Activated CD4-positive, alpha-beta T cell treated with anti-CD3 and anti-CD28 coated beads, Interleukin-2, amount 50 U/mL, for 4 hours (primary cell): Measurements from ENCODE around the gene ARFGEF3.
"Not testable (repeated sequence)": the region's sequence is repeated elsewhere in the genome, so short reads cannot be mapped to it uniquely, and the experiment has no call there.

ENCODE experiments used
- DNase-seq, 2 experiments: peaks; one replicate each; pipeline ENCODE4 v3.0.0-alpha.2; 2020

Gene ARFGEF3

DNA sequence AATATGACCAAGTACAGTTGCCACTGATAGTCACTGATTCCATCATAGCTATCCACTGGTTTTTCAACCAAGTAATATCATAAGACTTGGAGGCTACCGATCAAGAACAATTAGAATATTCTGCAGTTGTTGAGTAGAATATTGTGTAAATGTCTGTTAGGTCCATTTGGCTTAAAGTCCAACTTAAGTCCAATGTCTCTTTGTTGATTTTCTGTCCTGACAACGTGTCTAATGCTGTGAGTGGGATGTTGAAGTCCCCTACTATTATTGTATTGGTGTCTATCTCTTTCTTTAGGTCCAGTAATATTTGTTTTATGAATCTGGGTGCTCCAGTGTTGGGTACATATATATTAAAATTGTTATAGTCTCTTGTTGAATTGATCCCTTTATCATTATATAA lies 13.9 kb downstream of the ARFGEF3 start:
- no peak for DNase-seq

DNA sequence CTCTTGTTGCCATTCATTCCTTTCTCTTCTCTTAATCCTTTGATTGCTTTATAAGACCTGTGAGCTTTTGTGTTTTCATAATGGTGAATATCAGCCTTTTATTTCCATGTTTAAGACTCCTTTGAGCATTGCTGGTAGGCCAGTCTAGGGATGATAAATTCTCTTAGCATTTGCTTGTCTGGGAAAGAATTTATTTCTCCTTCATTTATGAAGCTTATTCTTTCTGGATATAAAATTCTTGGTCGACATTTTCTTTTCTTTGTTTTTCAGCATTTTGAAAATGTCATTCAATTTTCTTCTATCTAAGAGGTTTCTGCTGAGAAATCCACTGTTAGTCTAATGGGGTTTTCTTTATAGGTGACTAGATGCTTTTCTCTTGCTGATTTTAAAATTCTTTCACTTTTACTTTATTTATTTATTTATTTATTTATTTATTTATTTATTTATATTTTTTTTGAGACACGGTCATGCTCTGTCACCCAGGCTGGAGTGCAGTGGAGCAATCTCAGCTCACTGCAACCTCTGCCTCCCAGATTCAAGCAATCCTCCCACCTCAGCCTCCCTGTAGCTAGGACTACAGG lies 15.0 kb downstream of the ARFGEF3 start:
- DNase-seq: no peak

DNA sequence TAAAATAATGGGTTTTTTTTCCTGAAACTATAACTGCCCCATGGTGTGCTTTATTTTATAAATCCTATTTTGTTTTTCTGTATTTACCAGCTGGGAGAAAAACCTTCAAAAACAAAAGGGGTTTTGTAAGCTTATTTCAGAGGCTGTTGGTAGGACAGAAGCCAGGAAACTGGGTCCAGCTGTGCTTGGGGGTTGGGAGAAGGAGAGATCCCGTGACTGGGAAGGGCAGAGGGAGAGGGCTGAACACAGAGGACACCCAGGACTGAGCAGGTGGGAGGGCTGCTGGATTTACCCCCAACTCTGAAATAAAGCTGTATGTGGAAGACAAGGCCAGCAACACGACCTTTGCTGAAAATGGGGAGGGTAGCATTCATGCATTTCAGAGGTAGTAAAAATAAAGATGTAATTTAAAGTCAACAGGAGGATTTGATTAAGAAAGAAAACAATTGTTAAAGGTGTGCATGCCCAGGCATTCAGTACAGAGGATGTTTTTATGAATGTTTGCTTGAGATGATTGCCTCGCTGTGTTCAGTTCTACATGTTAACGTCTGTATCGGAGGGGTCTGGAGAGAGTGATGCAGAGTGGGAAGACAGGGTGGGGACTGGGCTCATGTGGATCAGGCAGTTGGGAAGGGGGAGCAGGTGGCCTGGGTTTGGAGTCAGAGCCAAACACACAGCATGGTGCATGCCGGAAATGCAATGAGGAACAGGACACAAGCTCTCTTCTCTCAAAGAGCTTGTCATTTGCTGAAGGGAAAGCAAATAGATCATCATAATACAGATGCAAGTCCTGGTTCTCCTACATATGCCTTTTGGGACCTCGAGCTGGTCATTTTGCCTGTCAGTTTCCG lies 21.4 kb downstream of the ARFGEF3 start:
- no peak for DNase-seq

DNA sequence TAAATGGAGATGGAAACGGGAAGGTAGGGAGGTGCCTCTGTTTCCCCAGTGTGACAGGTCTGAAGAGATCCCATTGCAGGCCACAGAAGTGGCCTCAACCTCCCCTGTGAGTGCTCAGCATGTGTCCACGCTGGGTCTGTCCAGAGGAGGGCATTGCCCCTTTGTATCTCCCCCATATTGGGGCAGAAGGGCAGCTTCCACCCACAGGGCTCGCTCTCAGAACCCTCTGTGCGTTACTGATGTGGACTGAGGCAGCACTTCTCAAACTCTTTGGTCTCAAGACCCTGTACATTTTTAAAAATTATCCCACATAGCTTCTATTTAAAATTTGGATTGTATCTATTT lies 22.0 kb downstream of the ARFGEF3 start:
- DNase-seq: no peak

DNA sequence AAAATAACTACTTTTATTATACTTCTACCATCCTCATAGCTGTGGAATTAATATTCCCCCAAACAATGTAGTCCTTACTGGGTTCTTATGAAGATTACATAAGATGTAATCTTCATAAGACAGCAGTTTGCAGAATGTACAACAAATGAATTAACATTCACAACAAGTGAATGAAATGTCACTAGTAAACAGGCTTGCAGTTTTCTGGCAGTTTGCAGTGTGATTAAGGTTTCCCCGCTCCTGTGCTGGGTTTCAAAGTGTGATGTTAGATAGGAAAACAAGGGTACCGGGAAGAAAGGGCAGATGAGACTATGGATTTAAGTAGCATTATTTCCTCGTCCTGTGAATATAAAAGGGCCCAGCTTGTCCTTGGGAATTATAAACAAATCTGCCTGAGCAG lies 22.5 kb downstream of the ARFGEF3 start:
- DNase-seq: no peak

DNA sequence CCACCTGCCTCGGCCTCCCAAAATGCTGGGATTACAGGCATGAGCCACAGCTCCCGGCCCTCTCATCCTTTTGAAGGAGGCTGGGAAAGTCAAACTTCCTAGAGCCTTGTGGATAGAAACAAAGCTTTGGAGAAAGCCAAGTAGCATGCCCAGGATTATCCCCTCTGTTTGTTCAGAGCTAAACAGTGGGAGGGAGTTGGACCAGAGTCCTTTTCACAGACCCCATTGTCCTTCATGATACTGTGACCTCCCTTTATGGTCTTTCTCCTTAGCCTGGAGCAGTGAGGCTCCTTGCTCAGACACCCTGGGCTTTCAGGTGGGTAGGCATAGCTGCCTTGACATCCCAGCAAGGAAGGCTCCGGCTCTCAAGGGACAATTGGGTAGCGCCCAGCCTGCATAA lies 25.4 kb downstream of the ARFGEF3 start:
- no peak for DNase-seq

DNA sequence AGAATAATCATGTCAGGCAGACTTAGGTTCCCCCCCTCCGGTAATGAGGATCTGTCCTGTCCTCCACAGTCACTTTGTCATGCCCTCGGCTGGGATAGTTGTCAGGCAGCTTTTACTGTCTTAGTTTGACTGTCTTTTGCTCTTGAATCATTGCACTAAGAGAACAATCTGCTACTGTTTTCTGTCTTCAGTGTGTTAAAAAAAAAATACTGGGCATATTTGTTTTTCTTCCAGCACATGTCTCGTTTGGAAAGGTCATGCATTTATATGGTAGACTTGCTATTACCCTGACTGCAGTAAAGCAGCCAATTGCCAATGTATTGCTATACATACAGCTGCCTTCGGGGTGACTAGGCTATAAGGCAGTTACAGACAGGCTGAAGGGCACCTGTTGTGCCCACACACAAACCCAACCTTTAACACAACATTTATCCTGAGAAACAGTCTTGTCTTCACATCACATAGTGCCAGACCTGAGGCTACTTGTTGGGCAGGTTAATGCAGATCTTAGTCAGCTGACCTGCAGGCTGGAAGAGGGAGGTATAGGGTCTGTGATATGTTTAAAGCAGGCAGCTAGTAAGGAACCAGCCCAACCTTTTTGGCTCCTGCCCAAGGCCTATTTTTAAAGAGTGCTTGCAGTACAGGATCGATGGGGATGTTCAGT lies 26.7 kb downstream of the ARFGEF3 start:
- no peak for DNase-seq

DNA sequence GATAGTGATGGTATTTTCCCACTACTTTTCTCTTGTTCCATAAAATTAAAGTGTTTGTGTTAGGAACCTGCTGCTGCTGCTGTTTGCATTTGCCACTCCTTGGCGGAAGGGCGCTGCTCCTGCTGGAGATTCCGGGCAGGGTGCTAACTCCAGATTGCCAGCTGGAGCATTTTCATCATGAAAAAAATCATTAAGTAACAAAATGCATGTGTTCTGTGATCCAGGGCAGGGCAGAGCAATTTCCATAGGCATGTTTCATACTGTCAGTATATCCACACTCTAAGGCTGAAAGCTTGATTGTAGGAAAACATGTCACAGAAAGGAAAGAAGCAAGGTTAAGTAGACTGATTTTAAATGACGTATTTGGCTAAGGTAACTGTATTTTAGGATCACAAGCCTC lies 32.5 kb downstream of the ARFGEF3 start:
- DNase-seq: no peak

DNA sequence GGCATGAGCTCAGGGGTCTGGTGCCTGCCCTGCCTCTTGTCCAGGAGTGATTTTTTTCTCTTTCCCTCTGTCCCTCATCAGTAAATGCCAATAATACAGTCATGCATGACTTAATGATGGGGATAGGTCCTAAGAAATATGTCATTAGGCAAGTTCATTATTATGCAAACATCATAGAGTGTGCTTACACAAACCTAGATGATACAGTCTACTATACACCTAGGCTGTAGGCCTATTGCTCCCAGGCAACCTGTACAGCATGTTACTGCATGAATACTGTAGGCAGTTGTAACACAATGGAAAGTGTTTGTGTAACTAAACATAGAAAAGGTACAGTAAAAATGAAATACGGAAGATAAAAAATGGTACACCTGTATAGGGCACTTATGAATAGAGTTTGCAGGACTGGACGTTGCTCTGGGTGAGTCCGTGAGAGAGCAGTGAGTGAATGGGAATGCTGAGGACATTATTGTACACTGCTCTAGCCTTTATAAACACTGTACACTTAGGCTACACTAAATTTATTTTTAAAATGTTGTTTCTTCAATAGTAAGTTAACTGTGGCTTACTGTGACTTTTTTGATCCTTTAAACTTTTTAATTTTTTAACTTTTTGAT lies 34.5 kb downstream of the ARFGEF3 start:
- no peak for DNase-seq

DNA sequence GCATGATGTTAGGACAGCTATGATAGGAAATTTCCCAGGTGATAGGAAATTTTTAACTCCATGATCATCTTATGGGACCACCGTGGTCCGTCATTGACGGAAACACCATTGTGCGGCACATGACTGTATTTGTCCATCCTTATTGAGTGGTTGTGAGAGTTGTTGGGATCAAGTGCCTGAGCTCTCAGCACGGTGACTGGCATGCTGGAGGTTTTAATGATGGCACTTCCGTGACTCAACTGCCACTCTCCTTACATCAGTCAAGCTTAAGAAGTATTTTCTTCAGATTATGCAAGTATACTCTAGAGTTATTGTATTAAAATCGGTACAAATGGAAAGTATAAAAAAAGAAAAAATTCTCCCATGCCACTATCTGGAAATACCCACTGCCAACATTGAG lies 35.8 kb downstream of the ARFGEF3 start:
- no peak for DNase-seq

DNA sequence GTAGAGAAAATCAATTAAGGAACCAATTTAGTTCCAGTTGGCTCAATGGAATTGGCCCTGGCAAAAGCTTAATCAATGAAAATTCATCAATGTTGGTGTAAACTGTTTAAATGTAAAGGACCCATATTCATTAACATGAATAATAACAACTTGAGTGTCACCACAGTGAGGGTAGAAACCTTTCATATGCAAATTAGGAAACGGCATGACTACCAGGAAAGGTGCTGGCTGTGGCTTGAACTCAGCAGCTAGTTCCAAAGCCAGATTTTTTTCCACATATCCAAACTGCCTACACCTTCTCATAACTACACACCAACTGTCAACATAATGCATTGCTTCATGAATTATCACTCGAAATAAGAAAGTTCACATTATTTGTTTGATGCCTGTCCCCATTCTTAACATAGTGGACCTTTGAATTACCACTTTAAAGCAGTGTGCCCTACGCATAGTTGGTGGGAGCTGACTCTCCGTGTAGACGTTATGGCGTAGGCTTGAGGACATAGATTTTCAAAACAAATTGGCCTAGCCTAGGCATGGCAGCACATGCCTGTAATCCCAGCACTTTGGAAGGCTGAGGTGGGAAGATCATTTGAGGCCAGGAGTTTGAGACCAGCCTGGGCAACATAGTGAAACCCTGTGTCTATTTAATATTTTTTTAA lies 36.8 kb downstream of the ARFGEF3 start:
- no peak for DNase-seq

DNA sequence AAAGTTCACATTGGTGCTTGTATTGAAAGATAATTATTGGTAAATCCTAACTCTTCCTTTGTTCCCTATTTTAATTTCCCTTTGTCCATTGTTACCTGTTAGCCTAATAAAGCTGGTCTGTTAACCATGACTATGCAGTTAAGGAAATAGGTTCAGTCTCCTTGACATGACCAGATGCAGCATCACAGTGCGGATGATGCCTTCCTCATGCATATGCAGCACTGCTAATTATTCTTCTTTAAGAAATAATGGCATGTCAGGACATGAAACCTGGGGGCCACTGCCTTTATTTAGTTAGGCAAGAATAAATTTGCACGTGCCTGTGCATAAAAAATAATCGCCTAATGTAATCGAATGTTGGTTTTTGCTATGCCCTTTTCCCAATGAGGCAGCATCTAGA lies 40.1 kb downstream of the ARFGEF3 start:
- DNase-seq: no peak

DNA sequence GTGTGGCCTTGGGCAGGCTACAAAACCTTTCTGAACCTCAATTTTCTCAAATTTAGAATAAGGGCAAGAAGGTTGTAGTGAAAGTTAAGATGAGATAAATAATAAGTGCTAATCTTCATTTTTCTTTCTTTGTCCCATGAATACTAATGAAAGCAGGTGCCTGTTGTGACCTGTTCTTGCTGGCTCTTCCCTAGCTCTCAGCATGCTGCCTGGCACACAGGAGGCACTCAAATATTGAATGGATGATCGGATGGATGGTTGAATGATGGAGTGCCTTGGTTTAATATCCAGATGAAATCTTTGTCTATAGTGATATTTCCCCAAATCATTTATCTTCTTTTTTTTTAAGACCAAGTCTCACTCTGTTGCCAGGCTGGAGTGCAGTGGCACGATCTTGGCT lies 41.6 kb downstream of the ARFGEF3 start:
- DNase-seq: no peak

DNA sequence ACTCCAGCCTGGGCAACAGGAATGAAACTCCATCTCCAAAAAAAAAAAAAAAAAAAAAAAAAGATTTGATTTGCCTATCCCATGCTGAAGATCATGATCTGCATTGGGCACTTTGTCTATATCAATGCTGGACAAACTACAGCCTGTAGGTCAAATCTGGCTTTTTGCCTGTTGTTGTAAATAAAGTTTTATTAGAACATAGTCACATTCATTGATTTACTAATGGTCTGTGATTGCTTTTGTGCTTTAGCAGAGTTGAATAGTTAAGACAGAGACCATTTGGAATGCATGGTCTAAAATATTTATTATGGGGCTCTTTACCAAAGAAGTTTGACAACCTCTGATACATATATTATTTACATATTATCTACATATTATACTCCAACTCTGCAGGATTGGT lies 42.6 kb downstream of the ARFGEF3 start:
- no peak for DNase-seq

DNA sequence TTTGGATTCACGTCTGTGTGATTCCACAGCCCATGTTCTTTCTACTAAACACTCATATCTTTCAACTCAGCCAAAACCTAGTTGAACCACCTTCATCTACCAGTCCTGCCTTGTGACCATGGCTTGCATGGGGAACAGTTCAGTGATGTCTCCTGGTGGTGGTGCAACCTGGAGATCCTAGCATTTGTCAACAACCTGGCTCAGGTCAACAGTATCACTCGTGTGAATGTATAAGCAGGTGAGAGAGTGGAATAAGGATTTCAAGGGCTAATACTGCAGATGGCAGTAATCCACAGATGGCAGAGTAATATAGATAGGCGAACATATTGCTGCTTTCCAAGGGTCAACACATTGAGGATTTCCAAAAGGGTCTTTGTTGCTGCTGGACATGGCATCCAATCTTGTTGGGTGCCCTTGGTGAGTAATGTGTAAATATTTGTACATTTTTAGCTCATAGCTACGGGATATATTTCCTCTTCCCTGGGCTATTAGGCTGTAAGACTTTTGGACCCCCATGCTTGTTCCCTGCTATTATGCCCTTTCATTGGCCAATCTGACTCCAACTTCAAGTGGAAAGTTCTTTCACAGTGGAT lies 43.1 kb downstream of the ARFGEF3 start:
- no peak for DNase-seq

DNA sequence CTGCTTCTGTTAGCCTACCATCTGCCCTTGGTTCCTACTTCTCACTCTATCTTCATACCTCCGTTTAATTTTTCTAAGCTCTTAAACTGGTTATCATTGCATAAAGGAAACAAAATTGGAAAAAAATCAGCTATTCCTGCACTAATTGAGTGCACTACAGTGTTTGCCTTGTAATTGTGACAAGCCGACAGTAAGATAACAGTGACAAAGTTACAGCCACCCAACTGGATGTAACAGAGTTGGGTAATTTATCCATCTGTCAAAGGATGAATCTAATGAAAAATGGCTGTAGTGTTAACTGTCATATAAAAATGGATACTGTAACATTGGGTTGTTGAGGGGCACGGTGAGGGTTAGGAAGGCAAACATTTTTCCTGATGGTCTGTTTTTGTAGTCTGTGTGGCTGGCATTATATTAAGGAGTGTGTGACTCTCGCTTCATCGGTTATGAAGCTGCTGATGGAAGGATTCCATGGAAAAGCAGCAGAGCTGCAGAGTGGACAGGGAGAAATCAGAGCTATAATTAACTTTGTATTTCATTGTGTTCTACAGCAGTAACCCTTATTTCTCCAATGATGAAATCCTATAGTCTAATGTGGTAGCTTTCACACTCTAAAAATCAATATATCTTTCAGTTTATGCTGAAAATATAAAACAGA lies 43.8 kb downstream of the ARFGEF3 start:
- no peak for DNase-seq

DNA sequence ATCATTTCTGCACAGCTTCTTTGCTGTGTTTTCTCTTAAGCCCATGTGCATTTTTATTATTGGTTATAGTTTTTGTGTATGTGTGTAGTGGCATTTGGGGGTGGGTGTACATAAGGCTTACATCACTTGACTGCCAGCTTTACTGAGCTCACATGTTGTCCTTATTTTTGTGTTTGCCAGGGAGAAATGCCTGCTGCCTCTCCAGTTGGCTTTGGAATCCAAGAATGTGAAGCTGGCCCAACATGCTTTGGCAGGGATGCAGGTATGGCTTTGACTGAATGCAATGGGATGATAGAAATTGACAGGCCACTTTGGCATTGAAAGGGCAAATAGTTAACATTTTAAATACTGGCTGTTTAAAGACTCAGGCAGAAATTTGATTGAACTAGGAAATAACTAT lies 45.1 kb downstream of the ARFGEF3 start:
- no peak for DNase-seq

DNA sequence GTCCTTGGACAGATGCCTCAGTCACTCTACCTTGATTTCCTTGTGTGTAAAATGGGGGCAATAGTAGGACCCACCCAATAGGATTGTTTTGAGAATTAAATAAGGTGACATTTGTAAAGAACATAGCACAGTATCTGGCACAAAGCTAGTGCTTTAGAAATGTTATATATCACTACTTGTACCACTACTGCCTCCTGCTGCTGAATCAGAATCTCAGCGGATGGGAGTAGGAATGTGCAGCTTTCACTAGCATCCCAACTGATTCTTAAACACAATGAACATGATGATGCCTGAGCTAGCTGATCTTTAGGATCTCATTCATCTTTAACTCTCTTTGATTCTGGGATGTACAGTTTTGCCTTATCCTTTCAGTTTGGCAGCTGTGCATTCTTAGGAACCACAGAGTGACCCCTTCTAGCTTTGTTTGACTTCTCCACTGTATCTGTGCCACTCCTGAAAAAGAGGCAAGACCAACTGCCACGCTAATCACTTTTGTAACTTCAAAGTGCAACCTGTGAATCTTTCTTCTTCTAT lies 49.4 kb downstream of the ARFGEF3 start:
- no peak for DNase-seq

DNA sequence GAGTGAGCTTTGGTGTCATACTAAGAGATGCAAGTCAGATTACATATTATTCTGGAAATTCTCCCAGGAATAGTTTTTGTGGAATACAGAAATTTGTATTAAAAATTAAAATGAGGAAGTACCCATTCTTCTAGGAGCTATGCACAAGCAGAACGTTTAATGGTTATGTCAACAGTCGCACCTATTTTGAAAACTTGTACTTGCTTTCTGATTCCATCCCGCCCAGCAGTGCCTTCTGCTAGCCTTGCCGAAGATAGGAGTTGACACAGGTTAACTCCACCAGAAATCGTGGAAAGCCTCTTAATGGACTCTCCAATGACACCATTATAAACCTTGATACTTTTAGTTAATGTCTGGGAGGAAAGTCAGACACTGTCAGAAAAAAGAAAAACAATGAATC lies 49.9 kb downstream of the ARFGEF3 start:
- no peak for DNase-seq

DNA sequence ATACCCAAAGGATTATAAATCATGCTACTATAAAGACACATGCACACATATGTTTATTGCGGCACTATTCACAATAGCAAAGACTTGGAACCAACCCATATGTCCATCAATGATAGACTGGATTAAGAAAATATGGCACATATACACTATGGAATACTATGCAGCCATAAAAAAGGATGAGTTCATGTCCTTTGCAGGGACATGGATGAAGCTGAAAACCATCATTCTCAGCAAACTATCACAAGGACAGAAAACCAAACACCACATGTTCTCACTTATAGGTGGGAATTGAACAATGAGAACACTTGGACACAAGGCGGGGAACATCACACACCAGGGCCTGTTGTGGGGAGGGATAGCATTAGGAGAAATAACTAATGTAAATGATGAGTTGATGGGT lies 50.8 kb downstream of the ARFGEF3 start:
- DNase-seq: not testable (repeated sequence)

DNA sequence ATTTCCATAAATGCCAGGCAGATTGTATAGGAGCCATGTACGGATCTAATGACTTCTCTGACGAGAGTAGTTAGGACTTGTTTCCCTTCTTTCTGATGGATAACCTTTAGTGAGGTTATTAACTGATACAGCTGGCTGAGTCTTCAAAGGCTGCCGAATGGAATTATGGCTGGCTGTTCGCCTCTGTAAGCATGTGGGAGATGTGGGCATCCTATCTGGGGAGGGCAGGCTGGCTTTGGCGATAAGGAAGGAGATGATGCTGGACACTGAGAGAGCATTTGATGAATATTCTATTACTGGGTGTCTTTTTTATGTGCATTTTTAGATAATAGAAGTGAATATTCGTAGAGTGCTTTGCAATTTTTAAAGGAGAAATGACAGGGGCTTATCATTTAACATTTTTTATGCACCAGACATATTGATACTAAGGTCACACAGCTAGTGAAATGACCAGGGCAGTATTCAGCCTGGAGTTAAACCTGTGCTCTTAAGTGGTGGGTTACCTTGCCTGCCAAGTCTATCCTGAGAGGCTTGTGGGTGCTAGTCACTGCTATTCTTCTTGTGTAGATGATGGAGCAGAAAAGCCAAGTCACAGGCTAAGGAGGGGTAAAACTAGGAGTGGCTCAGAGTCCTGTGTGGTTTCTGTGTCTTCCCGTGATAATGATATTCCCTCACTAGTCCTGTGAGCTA lies 53.5 kb downstream of the ARFGEF3 start:
- no peak for DNase-seq

DNA sequence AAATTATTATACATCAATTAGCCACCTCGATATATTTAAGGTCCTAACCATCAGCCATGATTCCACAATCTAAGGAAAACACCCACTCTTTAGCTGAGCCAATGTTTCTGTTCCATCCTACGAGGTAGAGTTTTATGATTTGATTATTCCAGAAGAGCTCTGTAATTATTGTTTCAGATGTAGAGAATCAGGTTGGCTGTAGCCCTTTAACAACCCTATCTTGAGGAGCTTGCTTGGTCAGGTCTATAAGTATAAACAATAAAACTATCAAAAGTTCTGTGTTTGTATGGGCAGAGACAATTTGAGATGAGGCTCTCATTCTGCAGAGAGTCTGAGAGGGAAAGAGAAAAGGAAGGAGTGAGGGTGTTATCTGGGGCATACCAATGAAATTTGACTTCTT lies 56.7 kb downstream of the ARFGEF3 start, which contains the start of gene PBOV1:
Gene PBOV1 (minus strand): TSS at position 43 of the 400 bp plus-strand sequence. CDS start 96 bp downstream, outside the sequence.
- DNase-seq: no peak
